Stimulated activated CD8-positive, alpha-beta memory T cell treated with anti-CD3 and anti-CD28 coated beads, Interleukin-12 subunit alpha, Interleukin-12 subunit beta, amount 100 ng/mL, for 4 hours (primary cell): Measurements from ENCODE around the gene RNF113A.
"Not testable (repeated sequence)": the region's sequence is repeated elsewhere in the genome, so short reads cannot be mapped to it uniquely, and the experiment has no call there.

Source experiments
- DNase-seq: peaks from one replicate; pipeline ENCODE4 v3.0.0-alpha.2; 2020; ENCODE audit warnings: low read depth

The RNF113A gene

GRCh38 chrX:119833905-119834304 lies 37.6 kb downstream of the RNF113A start:
- no peak for DNase-seq

- DNase-seq: no peak
Observed at GRCh38 chrX:119828446-119828845, 43.1 kb downstream of the RNF113A start.

GRCh38 chrX:119826399-119826959 lies 45.1 kb downstream of the RNF113A start:
- DNase-seq: no peak

GRCh38 chrX:119824221-119824620 lies 47.3 kb downstream of the RNF113A start:
- not testable (repeated sequence) for DNase-seq

- not testable (repeated sequence) for DNase-seq
Observed at GRCh38 chrX:119821703-119822102, 49.8 kb downstream of the RNF113A start.
